ENCODE data around the gene ABCG8. TPM values are rescaled to one million over a fixed set of nuclear protein-coding genes. Genes with fewer than 3 reads are reported as not detected.

Gene ABCG8
- total RNA-seq, 4 donors from 2014 or later = not detected

DNA sequence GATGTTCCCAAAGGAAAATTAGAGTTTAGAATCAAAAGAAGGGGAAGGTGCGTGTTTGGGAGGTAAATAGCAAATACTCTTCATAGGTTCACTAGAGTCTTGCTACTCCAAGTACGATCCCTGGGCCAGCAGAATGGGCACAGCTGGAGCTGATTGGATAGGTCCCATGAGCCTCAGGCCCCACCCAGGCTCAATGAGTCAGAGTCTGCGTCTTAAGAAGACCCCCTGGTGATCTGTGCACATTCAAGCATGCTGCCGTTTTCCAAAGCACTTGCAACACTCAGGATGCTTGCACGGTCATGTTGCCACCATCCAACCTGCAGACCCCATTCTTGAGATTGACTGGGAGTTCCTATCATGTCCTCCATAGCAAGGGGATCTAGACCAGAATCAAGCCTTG lies 40.5 kb downstream of the ABCG8 start:
- 59 to 82% methylated on average over 4 to 5 of the region's 5 CpGs for WGBS, 2 donors
- Histone ChIP-seq H3K4me1 (peaks cover 0 to 20% (median 3%) of the 10 kb centered on the region in 3 donors), H3K27ac (no peak overlapping the region), H3K4me3 (no peak overlapping the region), H3K9me3 (no peaks in the 10 kb centered on the region), H3K27me3 (peaks cover 0 to 32% (median 0%) of the 10 kb centered on the region in 4 donors), H3K36me3 (no peaks in the 10 kb centered on the region)
- TF ChIP-seq, protein P1, sequence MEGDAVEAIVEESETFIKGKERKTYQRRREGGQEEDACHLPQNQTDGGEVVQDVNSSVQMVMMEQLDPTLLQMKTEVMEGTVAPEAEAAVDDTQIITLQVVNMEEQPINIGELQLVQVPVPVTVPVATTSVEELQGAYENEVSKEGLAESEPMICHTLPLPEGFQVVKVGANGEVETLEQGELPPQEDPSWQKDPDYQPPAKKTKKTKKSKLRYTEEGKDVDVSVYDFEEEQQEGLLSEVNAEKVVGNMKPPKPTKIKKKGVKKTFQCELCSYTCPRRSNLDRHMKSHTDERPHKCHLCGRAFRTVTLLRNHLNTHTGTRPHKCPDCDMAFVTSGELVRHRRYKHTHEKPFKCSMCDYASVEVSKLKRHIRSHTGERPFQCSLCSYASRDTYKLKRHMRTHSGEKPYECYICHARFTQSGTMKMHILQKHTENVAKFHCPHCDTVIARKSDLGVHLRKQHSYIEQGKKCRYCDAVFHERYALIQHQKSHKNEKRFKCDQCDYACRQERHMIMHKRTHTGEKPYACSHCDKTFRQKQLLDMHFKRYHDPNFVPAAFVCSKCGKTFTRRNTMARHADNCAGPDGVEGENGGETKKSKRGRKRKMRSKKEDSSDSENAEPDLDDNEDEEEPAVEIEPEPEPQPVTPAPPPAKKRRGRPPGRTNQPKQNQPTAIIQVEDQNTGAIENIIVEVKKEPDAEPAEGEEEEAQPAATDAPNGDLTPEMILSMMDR (IDR thresholded peaks at IDR 0.05) = no peak
- TF ChIP-seq POLR2A (IDR thresholded peaks at IDR 0.05) = no peak
- intact Hi-C loops (cut with DNase I) = no loop called here
- no peak for DNase-seq

DNA sequence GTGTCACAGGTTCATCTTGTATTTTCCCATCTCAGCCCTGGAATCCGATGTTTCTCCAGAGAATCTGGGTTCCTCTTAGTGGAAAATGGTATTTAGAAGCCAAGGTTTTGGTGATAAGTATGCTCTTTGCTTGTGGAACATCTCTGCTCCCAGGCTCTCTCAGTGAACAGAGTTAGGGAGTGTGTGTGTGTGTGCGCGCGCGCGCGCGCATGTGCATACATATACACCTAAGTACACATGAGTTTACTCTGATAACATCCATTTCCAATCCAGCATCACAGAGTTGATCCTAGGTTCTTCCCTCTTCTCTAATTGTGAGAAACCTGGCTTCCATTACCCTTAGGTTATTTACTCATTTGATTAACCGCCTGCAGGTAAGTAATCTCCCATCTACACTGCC lies 41.7 kb downstream of the ABCG8 start:
- Histone ChIP-seq H3K4me3 (no peak overlapping the region), H3K4me1 (peaks cover 0 to 20% (median 3%) of the 10 kb centered on the region in 3 donors), H3K27ac (no peak overlapping the region), H3K27me3 (peaks cover 0 to 20% (median 0%) of the 10 kb centered on the region in 4 donors), H3K36me3 (peaks cover 0 to 5% (median 0%) of the 10 kb centered on the region in 3 donors), H3K9me3 (no peaks in the 10 kb centered on the region)
- no peak for DNase-seq
- WGBS, 2 donors = 86 to 89% methylated on average over 8 to 9 of the region's 9 CpGs
- TF ChIP-seq, protein P1 (IDR thresholded peaks at IDR 0.05) = no peak
- TF ChIP-seq POLR2A (IDR thresholded peaks at IDR 0.05) = no peak
- intact Hi-C loops (cut with DNase I) = no loop called here

DNA sequence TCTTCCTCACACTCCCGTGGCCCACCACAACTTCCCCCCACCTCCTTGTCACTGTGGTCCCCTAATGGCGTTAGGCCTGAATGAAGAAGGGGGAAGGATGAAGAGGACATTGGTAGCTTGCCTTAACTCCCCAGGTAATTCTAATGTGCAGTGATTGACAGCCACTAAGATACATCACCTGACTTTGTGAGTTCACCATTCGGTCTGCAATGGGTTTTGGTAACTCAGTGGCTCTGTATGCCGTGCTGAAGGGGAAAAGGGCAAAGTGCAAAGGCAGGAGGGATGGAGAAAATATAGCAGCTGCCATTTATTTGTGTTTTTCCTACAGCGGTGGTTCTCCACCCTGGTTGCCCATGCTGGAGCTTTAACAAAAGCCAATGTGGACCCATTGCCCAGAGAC lies 42.2 kb downstream of the ABCG8 start:
- Histone ChIP-seq H3K9me3 (no peaks in the 10 kb centered on the region), H3K36me3 (peaks cover 0 to 9% (median 0%) of the 10 kb centered on the region in 3 donors), H3K27ac (no peak overlapping the region), H3K27me3 (peaks cover 0 to 17% (median 0%) of the 10 kb centered on the region in 4 donors), H3K4me3 (no peak overlapping the region), H3K4me1 (peaks cover 0 to 20% (median 3%) of the 10 kb centered on the region in 3 donors)
- intact Hi-C loops (cut with DNase I) = no loop called here
- TF ChIP-seq, protein P1 (IDR thresholded peaks at IDR 0.05) = no peak
- TF ChIP-seq POLR2A (IDR thresholded peaks at IDR 0.05) = no peak
- DNase-seq = no peak
- WGBS, 2 donors = 72 to 88% methylated on average over 3 to 4 of the region's 5 CpGs

DNA sequence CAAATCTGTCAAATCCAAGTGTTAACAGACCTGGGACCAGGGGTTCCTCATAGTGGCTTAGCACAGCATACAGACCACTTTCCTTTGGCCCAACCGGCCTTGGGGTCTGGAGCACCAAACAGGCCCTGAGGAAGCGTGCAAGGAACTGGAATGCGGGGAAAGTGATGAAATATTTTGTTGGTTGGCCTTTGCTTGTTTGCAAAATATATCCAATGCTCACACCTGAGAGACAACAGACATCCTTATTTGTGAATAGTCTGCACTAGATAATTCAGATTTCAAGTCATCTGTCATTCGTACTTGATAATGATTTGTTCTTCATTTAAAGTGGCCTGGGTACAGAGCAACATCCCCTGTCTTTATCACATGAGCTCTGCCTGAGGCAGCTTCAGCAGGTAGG lies 43.5 kb downstream of the ABCG8 start:
- 68 to 76% methylated on average over 4 of the region's 4 CpGs for WGBS, 2 donors
- no peak for DNase-seq
- TF ChIP-seq, protein P1 (IDR thresholded peaks at IDR 0.05) = no peak
- no peak for TF ChIP-seq POLR2A (IDR thresholded peaks at IDR 0.05)
- no peak overlapping the region for H3K4me3 ChIP-seq
- H3K4me1 ChIP-seq = peaks cover 0 to 20% (median 3%) of the 10 kb centered on the region in 3 donors
- H3K36me3 ChIP-seq = peaks cover 0 to 22% (median 0%) of the 10 kb centered on the region in 3 donors
- H3K27ac ChIP-seq = no peak overlapping the region
- H3K9me3 ChIP-seq = no peaks in the 10 kb centered on the region
- intact Hi-C loops (cut with DNase I) = no loop called here
- peaks cover 0 to 4% (median 0%) of the 10 kb centered on the region in 4 donors for H3K27me3 ChIP-seq

DNA sequence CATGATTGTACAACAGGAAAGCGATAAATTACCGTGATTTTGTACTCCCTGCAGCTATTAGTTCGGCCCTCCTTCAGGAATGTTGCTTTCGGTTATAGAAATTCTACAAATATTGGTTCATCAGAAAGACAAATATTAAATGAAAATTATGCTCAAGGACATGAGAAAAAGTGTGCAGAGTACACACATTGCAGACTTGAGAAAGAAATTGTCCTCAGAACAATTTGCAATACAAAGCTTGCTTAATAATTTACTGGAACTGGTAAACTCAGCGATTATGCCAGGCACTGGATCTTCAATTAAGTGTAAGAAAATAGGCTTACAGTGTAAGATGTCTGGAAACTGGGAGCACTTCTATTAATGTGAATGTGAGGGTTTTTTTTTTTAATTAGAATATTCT lies 45.9 kb downstream of the ABCG8 start:
- no peak for TF ChIP-seq POLR2A (IDR thresholded peaks at IDR 0.05)
- TF ChIP-seq, protein P1 (IDR thresholded peaks at IDR 0.05) = no peak
- WGBS, 2 donors = 81 to 87% methylated on average over 5 of the region's 5 CpGs
- Histone ChIP-seq H3K9me3 (no peaks in the 10 kb centered on the region), H3K27ac (no peak overlapping the region), H3K4me3 (no peak overlapping the region), H3K27me3 (no peaks in the 10 kb centered on the region), H3K36me3 (peaks cover 0 to 46% (median 5%) of the 10 kb centered on the region in 3 donors), H3K4me1 (peaks cover 0 to 15% (median 0%) of the 10 kb centered on the region in 3 donors)
- DNase-seq = no peak
- intact Hi-C loops (cut with DNase I) = no loop called here
